GM19240 (cell line): ENCODE results near the gene ICA1.

ENCODE experiments used
- DNase-seq: peaks from one replicate; pipeline ENCODE4 v3.0.0; 2011; ENCODE audit warnings: low spot score; ENCODE audit not compliant: insufficient read length

ICA1 gene

GRCh38 chr7:8134089-8134733 lies 127.8 kb downstream of the ICA1 start:
- no peak for DNase-seq

- DNase-seq, result no peak
Observed at GRCh38 chr7:8133188-8133848, 128.6 kb downstream of the ICA1 start.

DNA sequence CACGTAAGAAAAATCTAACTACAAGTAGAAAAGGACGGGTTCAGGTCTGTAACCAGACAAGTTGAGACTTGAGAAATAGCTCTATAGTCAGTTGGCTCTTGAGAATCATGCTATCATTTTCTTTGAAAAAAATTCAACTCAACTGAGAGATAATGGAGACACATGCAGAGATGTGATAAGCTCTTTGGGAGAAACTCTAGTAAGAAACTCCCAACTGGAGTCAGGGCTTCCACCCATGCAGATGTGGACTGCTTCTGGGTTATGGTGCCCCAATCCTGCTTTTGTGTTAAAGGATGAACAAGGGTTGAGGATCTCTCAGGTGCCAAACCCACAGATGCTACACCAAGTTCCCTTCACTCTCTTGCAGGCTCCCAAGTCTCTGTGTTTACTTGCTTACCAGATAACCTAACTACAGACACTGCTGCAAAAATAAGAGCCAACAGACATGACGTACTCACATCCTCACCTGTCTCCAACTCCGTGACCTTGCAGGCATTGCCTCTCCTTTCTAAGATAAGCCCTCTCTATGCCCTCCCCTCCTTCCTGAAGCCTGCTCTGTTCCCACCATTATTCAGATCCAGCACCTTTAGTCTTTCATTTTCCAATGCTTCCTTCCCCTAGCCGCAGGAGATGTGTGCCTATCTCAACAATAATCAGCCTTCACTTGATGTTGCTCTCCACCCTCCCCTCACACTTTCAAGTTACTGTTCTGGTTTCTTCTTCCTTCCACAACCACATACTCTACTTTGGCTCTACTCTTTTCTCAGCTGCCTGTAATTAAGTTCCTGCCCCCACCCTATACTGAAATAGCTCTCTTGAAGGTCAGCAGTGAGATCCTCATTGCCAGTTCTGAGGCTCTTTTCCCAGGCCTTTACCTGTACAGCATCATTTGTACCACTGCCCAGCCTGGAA lies 130.0 kb downstream of the ICA1 start:
- DNase-seq, result no peak

DNA sequence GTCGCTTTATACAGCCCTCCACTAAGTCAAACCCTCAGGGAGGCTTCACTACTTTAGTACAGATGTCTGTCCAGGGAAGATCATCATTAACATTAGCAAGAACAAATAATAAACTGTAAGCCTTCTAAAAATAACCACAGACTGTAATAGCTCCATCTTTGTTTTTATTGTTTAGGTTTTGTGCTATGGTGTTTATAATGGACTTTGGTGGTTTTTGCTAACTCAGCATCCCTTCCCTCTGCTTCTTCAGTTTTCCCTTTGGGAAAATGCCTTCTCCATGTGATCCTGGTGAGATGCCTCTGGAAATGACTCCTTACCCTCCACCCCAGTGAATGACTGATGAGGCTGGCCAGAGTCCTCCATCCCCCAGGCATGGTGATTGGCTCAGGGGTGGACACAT lies 131.3 kb downstream of the ICA1 start:
- DNase-seq, result no peak

DNA sequence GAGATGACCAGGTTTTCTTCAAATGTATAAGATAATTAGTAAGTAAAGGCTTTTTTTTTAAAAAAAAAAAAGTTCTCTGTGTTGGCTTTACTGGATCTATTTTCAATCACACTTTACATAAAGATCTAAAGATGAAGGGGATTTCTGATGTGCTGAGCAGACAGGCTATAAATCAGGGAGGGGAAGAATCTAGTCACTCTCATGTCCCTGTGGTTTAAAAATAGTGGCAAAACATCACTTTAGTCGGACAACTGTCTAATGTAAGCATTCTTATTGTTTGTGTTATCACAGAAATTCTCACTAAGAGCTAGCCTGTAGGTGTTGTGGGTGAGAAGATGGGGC lies 132.7 kb downstream of the ICA1 start:
- DNase-seq, result no peak

DNA sequence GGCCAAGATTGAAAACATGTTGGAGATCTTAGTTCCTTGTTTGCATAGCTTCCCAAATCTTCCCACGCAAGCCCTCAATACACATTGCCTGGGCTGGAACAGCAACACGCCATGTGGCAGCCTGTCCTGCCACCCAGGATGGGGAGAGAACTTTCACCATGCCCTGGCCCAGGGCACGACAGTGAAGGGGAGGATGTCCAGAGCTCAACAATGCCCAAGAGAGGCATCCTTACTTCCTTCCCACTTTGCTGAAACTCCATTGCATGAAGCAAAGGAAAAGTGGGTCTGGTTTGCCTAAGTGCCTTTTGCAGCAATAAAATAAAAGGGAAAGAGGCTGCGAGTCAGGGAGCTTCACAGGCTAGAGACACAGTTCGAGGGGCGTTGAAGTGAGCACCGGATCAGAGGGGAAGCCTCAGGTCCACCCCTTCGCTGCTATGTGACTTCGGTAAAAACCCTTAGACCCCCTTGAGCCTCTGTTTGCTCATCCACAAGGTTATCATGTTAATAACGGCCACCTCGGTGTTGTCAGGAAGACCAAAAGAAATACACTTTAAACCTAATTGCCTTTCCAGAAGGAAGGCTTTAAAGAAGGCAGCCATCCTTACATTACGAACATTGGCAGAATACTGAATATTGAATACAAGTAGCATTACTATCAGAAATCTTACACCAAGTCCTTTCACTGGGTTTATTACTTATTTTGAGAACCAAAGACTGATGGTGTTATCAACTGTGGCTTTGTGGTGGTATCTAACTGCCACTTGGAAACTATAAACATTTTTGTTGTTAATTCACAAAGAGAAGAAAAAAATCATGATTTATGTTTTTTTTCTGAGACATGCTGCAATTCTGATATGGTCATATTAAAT lies 133.3 kb downstream of the ICA1 start:
- no peak for DNase-seq

GRCh38 chr7:8126601-8127167 lies 135.3 kb downstream of the ICA1 start:
- no peak for DNase-seq

DNA sequence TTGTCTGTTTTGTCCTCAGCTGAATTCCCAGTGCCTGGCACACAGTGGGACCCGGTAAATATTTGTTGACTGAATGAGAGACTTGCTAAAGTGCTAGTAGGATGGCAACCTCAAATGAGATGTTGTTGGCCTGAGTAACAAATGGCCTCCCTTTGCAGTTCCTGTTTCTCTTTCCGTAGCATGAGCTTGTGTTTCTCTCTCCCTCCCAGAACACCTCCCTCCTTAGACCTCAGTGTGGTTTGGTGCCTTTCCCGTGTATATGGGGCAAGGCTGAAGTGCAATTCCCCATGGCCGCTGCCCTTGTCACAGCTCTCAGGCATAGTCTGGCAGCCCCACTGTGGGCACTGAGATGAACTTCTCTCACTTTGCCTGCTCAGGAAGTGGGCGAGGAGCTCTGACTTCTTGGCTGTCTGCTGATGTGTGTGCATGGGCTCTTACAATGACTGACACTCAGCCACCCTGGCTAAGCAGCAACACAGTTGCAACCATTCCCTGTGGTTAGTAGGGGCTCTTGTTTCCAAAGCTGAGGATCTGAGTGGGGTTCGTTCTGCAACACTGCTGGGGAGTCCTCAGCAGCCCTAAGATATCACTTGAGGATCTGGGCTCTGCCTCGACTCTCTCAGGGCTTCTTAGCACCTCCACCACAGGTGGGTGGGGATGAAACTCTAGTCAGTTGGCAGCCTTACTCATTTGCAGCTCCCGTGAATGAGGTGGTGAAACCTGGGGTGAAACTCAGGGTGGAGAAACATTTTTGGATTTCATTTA lies 136.1 kb downstream of the ICA1 start:
- DNase-seq, result peak; percentile 38

DNA sequence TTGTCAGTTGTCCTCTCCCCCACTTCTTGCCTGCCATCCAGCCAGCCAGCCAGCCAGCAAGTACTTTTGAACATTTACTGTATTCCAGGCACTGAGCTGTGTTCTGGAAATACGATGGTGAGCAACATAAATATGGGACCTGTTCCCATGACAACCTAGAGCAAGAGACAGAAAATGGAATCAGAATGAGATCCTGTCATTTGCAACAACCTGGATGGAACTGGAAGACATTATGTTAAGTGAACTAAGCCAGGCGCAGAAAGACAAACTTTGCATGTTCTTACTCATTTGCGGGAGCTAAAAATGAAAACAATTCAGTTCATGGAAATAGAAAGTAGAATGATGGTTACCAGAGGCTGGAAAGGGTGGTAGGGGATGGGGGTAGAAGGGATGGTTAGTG lies 140.7 kb downstream of the ICA1 start:
- DNase-seq, result no peak

DNA sequence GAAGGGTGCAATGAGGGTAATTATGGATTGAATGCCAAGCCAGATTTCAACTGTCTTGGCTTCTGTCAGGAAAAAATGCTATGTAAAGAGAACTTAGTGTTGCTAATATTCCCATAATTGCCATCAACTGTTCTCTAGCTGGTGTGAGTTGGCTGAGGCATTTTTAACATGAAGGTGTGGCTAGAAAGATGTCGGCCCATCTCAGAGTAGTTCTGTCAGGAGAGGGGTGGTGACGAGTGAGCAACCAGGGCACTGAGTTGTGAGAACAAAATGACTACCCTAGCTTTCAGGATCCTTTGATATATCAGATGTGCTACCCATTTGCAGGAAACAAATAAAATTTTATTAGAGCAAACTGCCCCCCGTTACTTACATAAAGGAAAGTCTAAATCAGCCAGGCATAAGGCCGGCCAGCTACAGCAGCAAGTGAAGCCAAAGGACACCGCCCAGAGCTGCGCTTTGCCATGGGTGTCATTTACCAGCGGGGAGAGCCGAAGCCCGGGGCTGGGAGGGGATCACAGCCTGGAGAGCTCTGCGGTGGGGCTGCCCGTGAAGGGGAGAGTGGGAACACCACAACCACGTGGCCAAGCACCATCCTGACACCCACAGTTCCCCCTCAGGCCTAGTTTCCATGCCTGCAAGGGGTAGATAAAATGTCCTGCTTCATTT lies 141.4 kb downstream of the ICA1 start:
- DNase-seq, result no peak

DNA sequence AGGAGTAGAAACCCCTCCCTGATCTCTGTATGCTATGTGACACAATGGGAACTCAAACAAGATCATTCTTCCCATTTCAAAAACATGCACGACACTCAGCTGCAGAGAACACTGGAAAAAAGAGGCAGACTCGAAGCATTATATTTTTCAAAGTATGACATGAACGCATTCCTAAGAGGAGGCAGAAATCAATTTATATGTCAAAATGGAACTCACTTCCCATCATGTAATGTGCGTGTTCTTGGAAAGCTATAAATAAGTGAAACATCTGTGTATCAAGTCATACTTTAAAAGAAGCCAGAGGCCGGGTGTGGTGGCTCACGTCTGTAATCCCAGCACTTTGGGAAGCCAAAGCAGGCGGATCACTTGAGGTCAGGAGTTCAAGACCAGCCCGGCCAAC lies 142.7 kb downstream of the ICA1 start:
- no peak for DNase-seq

GRCh38 chr7:8117195-8117594 lies 144.8 kb downstream of the ICA1 start:
- DNase-seq, result no peak

- peak; percentile 33 for DNase-seq
Observed at GRCh38 chr7:8115547-8116402, 146.2 kb downstream of the ICA1 start.

DNA sequence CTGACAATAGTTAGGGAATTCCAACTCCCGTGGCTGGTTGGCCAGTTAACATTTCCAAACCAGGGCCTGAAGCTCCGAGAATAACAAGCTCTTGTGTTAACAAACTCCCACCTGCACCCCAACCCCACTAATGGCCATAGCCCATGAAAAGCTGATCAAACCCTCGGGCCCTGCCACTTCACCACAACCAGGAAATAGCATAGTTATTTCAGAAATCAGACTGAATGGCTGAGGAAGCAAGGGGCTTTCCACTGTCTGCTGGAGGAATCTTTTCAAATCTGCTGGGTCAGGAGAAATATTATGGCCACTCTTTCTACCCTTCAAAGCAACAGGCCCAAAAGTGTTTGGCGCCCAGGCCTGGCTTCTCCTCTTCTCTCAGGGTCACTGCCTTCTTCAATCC lies 147.8 kb downstream of the ICA1 start:
- peak; percentile 30 for DNase-seq

DNA sequence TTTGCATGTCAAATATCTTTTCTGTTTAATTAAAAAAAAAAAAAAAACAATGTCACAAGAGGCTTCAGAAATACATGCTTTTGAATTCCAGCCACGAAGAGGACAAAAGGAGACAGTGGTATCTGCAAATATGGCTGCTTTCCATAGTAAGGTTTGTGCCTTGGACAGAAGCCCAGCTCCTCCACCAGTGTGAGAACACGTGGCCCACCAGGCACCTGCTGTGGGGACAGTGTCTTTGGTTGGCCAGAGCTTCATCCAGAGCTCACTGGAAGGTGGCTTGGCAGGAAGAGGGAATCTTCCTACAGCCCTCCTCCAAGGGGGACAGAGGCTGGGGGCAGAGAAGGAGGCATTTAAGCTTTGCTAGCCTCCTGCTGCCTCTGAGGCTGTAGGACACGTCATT lies 148.8 kb downstream of the ICA1 start:
- DNase-seq, result no peak

DNA sequence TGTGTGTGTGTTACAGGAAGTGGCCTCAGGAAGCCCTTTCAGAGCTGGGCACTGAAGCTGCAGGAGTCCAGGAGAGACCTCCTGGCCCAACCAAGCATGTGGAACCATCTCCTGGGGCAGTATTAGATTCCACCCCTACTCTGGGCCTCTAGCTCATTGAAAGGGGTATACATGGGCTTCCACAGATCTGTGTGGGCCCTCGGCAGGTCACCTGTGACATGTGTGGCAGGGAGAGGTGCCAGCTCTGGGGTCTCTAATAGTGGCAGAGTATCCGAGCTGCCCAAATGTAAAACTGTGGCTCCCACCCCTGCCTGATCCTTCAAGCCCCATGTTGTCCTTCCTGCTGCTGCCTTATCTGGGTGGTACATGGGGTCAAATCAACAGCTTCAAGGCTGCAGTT lies 149.3 kb downstream of the ICA1 start:
- DNase-seq, result no peak

DNA sequence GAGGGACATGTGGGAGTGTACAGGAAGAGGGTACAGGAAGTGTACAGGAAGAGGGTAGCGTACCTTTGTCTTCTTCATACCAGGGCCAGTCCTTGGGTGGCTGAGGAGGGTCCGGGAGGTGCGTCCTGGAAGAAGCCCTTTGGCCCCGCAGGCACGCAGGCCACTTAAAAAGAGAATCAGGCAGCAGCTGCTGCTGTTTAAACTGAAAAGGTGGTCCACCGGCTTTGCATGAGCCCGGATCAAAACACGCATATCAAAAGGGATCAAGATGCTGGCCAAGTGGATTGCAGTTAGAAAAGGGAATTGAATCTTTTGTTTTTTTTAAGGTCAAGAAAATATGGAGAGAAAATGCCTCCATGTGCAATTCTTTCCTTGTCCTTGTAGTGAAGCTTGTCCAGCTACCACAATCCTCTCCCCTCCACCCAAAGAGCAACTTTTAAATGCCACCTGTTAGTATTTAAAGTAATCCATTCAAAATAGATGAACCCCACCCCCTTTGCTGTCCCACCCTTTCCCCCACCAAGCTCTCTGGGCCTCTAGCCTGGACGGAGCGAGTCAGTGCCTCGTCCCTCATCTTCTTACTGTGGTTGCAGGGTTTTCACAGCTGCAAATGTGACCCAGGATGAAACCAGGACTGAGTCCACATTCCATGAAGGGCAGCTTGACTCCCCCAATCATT lies 150.5 kb downstream of the ICA1 start:
- no peak for DNase-seq
